Loucy (cell line): ENCODE data around the gene CFAP97D2.

Experiments used
- H2AFZ ChIP-seq: fragments of 200-600 bp; sonication (generic); 2 replicates; pipeline ENCODE4 v1.6.0; 2016; ENCODE audit warnings: antibody characterized with exemption, mild to moderate bottlenecking, low read length, moderate library complexity
- H3F3A ChIP-seq: fragments of 200-600 bp; 2 replicates; pipeline ENCODE4 v1.6.0; 2016; ENCODE audit warnings: antibody characterized with exemption, low read depth, mild to moderate bottlenecking
- H3K27me3 ChIP-seq: fragments of 200-600 bp; sonication (generic); 2 replicates; pipeline ENCODE4 v1.6.1; 2014; ENCODE audit warnings: low read length, mild to moderate bottlenecking; ENCODE audit not compliant: insufficient read depth, poor library complexity, severe bottlenecking
- H3K36me3 ChIP-seq: fragments of 200-600 bp; sonication (generic); 2 replicates; pipeline ENCODE4 v1.6.1; 2016; ENCODE audit warnings: low read length; ENCODE audit not compliant: insufficient read depth
- H3K4me1 ChIP-seq: fragments of 200-600 bp; sonication (generic); 2 replicates; pipeline ENCODE4 v1.5.1; 2014; ENCODE audit warnings: low read length, mild to moderate bottlenecking; ENCODE audit not compliant: insufficient read depth, poor library complexity, severe bottlenecking
- H3K4me2 ChIP-seq: fragments of 200-600 bp; sonication (generic); 2 replicates; pipeline ENCODE4 v1.6.0; 2014; ENCODE audit warnings: antibody characterized with exemption, low read length, low read depth, mild to moderate bottlenecking; ENCODE audit not compliant: poor library complexity, severe bottlenecking
- H3K4me3 ChIP-seq: fragments of 200-600 bp; sonication (generic); 2 replicates; pipeline ENCODE4 v1.5.1; 2014; ENCODE audit warnings: low read length, mild to moderate bottlenecking, mixed read lengths; ENCODE audit not compliant: poor library complexity, severe bottlenecking
- H3K79me2 ChIP-seq: fragments of 200-600 bp; sonication (generic); 2 replicates; pipeline ENCODE4 v1.6.1; 2014; ENCODE audit warnings: low read length; ENCODE audit not compliant: insufficient read depth
- H3K9ac ChIP-seq: fragments of 200-600 bp; sonication (generic); 2 replicates; pipeline ENCODE4 v1.6.0; 2014; ENCODE audit warnings: mild to moderate bottlenecking, low read depth, low read length, moderate library complexity; ENCODE audit not compliant: poor library complexity, severe bottlenecking
- H3K9me2 ChIP-seq: fragments of 200-600 bp; sonication (generic); replicated peaks from 2 replicates; pipeline ENCODE4 v1.6.1; 2016; ENCODE audit warnings: low read depth, low read length, mixed read lengths
- H3K9me3 ChIP-seq: fragments of 200-600 bp; sonication (generic); 2 replicates; pipeline ENCODE4 v1.6.1; 2014; ENCODE audit warnings: mild to moderate bottlenecking, antibody characterized with exemption, low read length, low read depth; ENCODE audit not compliant: insufficient read depth
- H4K20me1 ChIP-seq: fragments of 200-600 bp; sonication (generic); 2 replicates; pipeline ENCODE4 v1.6.0; 2014; ENCODE audit warnings: antibody characterized with exemption, low read length, mild to moderate bottlenecking; ENCODE audit not compliant: insufficient read depth, poor library complexity, severe bottlenecking
- CTCF ChIP-seq: fragments of 200-600 bp; sonication (generic); conservative IDR thresholded peaks from 2 replicates; pipeline ENCODE4 v1.5.1; 2014; ENCODE audit warnings: mild to moderate bottlenecking, antibody characterized with exemption, low read length
- EZH2phosphoT487 ChIP-seq: fragments of 200-600 bp; IDR thresholded peaks from 2 replicates; pipeline ENCODE4 v1.6.1; 2018; ENCODE audit warnings: antibody characterized with exemption, mild to moderate bottlenecking, moderate library complexity, borderline replicate concordance

CFAP97D2 gene

GRCh38 chr13:114179087-114179658 lies at the start of gene CFAP97D2:
Gene CFAP97D2, plus strand, starts transcription at chr13:114179257. Its CDS starts 74 bp downstream, at chr13:114179331.
- H3K27me3 ChIP-seq = no peaks in the 10 kb centered on the region
- H3K36me3 ChIP-seq = no peaks in the 10 kb centered on the region
- peak within 1 kb of the TSS; percentile 17 for H3K4me2 ChIP-seq
- no peaks in the 10 kb centered on the region for H3K9me2 ChIP-seq
- TF ChIP-seq CTCF (no peak), EZH2phosphoT487 (no peak)
- peaks cover 17% of the 10 kb centered on the region for H3F3A ChIP-seq
- H4K20me1 ChIP-seq = no peaks in the 10 kb centered on the region
- H3K9me3 ChIP-seq = no peaks in the 10 kb centered on the region
- no peak within 1 kb of the TSS for H3K4me3 ChIP-seq
- no peak within 1 kb of the TSS for H3K9ac ChIP-seq
- no peaks in the 10 kb centered on the region for H3K79me2 ChIP-seq
- H3K4me1 ChIP-seq = peaks cover 56% of the 10 kb centered on the region
- no peak within 1 kb of the TSS for H2AFZ ChIP-seq

- H3K9ac ChIP-seq = peak overlapping the region; percentile 87
- no peaks in the 10 kb centered on the region for H3K36me3 ChIP-seq
- peaks cover 73% of the 10 kb centered on the region for H3K79me2 ChIP-seq
- peak overlapping the region; percentile 94 for H3K4me2 ChIP-seq
- peak overlapping the region; percentile 87 for H3K4me3 ChIP-seq
- H2AFZ ChIP-seq = no peak overlapping the region
- no peaks in the 10 kb centered on the region for H3K27me3 ChIP-seq
- H3K4me1 ChIP-seq = peaks cover 63% of the 10 kb centered on the region
- H3F3A ChIP-seq = peaks cover 13% of the 10 kb centered on the region; the same call in 1 of the 2 replicates
- no peaks in the 10 kb centered on the region for H3K9me2 ChIP-seq
- no peaks in the 10 kb centered on the region for H3K9me3 ChIP-seq
- TF ChIP-seq EZH2phosphoT487 (no peak), CTCF (no peak)
- peaks cover 15% of the 10 kb centered on the region for H4K20me1 ChIP-seq
Measured at GRCh38 chr13:114129649-114130062, 49.4 kb upstream of the CFAP97D2 start.

GRCh38 chr13:114130131-114130836 lies 48.8 kb upstream of the CFAP97D2 start:
- Histone ChIP-seq H3K4me1 (peaks cover 57% of the 10 kb centered on the region), H3K9ac (peak overlapping the region; percentile 87), H3F3A (peaks cover 19% of the 10 kb centered on the region; the same call in 1 of the 2 replicates), H3K9me2 (no peaks in the 10 kb centered on the region), H3K9me3 (no peaks in the 10 kb centered on the region), H3K4me3 (peak overlapping the region; percentile 87), H4K20me1 (peaks cover 15% of the 10 kb centered on the region), H2AFZ (no peak overlapping the region), H3K36me3 (no peaks in the 10 kb centered on the region), H3K79me2 (peaks cover 67% of the 10 kb centered on the region), H3K4me2 (peak overlapping the region; percentile 94), H3K27me3 (no peaks in the 10 kb centered on the region)
- TF ChIP-seq EZH2phosphoT487 (no peak), CTCF (no peak)
